ENCODE data around the gene INTS15. TPM values are rescaled to one million over a fixed set of nuclear protein-coding genes. Genes with fewer than 3 reads are reported as not detected.

Gene INTS15
- total RNA-seq, 1 donor from 2014 or later: 37.6 TPM

DNA sequence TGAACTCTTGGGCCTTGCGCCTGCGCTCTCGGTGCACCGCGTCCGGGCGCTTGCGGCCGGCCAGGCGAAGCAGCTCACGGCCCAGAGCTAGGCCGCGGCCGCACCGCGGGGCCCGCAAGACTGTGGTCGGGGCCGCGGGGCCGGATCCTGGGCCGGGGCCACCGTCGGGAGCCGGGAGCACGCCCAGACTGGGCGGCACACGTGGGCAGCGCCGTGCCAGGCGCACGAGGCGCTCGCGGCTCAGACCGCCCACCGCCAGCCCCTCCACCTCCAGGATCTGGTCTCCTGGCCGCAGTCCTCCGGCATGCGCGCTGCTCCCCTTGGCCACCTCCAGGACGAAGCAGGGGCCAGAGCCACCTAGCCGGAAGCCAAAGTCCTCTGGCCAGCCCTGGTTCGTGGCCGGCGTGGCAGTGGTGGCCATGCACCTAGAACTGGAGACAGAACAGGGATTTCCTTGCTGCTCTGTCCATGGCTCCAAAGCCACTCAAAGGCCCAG is 38.8 kb upstream of the INTS15 start, which contains the start of gene GRID2IP:
TSS of gene GRID2IP (minus strand) at position 446 of the 496 bp plus-strand sequence. CDS start at position 421, 25 bp downstream.
- no peak for DNase-seq
- Histone ChIP-seq H3K36me3 (no peaks in the 10 kb centered on the region), H3K27me3 (no peaks in the 10 kb centered on the region), H3K4me3 (no peak within 1 kb of the TSS), H3K4me1 (no peaks in the 10 kb centered on the region), H3K9me3 (no peaks in the 10 kb centered on the region), H3K27ac (no peak within 1 kb of the TSS)
- TF ChIP-seq, protein P1, sequence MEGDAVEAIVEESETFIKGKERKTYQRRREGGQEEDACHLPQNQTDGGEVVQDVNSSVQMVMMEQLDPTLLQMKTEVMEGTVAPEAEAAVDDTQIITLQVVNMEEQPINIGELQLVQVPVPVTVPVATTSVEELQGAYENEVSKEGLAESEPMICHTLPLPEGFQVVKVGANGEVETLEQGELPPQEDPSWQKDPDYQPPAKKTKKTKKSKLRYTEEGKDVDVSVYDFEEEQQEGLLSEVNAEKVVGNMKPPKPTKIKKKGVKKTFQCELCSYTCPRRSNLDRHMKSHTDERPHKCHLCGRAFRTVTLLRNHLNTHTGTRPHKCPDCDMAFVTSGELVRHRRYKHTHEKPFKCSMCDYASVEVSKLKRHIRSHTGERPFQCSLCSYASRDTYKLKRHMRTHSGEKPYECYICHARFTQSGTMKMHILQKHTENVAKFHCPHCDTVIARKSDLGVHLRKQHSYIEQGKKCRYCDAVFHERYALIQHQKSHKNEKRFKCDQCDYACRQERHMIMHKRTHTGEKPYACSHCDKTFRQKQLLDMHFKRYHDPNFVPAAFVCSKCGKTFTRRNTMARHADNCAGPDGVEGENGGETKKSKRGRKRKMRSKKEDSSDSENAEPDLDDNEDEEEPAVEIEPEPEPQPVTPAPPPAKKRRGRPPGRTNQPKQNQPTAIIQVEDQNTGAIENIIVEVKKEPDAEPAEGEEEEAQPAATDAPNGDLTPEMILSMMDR (IDR thresholded peaks at IDR 0.05): no peak
- intact Hi-C loops (cut with DNase I): no loop called here
- ATAC-seq: peak; percentile 27

DNA sequence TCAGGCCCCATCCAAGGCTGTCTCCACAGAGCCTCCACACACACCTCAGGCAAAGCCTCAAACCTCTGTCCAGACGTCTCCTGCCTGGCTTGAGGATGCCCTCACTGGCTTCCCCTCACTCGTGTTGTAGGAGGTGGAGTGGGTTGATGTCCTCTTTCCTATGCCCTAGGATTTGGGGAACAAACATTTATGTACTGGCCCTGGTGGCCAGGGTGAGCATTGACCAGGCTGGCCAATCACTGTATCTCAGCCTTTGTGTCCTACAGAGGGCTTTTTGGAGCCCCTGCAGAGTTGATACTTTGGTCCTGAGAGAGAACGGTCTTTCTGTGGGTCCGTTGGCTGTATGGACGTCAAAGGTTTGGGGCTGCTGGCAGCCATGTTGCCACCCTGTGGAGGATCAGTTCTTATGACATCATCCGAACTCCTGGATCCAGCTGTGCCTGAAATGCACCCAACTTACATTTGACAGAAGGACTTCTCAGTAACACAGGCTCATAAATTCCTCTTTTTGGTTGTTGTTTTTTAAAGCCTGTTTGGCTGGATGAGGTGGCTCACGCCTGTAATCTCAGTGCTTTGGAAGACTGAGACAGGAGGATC is 36.3 kb upstream of the INTS15 start:
- Histone ChIP-seq H3K27ac (no peak overlapping the region), H3K36me3 (no peaks in the 10 kb centered on the region), H3K27me3 (no peaks in the 10 kb centered on the region), H3K9me3 (no peaks in the 10 kb centered on the region), H3K4me1 (no peaks in the 10 kb centered on the region), H3K4me3 (no peak overlapping the region)
- TF ChIP-seq, protein P1 (IDR thresholded peaks at IDR 0.05): peak; percentile 10
- DNase-seq: no peak
- intact Hi-C loops (cut with DNase I): no loop called here
- ATAC-seq: peak; percentile 65

DNA sequence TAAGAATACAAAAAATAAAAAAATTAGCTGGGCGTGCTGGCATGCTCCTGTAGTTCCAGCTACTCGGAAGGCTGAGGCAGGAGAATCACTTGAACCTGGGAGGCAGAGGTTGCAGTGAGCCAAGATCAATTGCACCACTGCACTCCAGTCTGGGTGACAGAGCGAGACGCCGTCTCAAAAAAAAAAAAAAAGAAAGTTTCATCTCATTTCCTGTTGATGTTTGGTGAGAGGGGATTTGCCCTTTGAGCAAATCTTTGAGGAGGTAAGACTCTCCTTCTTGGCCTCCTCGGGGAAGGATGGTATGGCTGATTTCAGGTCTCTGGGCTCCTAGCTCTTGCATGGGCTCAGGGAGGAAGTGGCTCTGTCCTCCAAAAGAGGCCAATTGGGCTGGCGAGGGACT is 35.0 kb upstream of the INTS15 start:
- ATAC-seq: no peak
- no peaks in the 10 kb centered on the region for H3K9me3 ChIP-seq
- intact Hi-C loops (cut with DNase I): no loop called here
- TF ChIP-seq, protein P1 (IDR thresholded peaks at IDR 0.05): no peak
- no peaks in the 10 kb centered on the region for H3K36me3 ChIP-seq
- H3K27me3 ChIP-seq: no peaks in the 10 kb centered on the region
- H3K4me3 ChIP-seq: no peak overlapping the region
- no peak overlapping the region for H3K27ac ChIP-seq
- no peaks in the 10 kb centered on the region for H3K4me1 ChIP-seq
- DNase-seq: no peak

DNA sequence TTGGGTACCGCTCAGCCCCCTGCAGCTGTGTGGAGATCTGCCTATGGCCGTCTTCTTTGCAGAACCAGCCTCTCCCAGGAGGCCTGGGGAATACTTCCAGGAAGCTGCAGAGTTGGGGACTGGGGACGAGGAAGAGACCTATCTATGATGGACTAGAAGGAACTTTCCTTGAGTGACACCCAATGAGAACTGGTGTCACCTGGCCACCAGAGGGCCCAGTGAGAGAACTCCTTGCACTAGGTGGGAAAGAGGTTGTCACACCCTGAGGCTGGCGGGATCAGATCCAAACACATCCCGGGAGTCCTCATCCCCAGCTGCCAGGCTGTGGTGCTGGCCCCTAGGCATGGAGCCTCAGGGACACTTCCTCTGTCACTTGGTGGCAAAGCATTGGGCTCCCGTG is 33.6 kb upstream of the INTS15 start:
- Histone ChIP-seq H3K27me3 (no peaks in the 10 kb centered on the region), H3K4me1 (no peaks in the 10 kb centered on the region), H3K27ac (no peak overlapping the region), H3K4me3 (no peak overlapping the region), H3K9me3 (no peaks in the 10 kb centered on the region), H3K36me3 (no peaks in the 10 kb centered on the region)
- TF ChIP-seq, protein P1 (IDR thresholded peaks at IDR 0.05): peak; percentile 6
- DNase-seq (no peak), ATAC-seq (no peak)
- intact Hi-C loops (cut with DNase I): no loop called here

DNA sequence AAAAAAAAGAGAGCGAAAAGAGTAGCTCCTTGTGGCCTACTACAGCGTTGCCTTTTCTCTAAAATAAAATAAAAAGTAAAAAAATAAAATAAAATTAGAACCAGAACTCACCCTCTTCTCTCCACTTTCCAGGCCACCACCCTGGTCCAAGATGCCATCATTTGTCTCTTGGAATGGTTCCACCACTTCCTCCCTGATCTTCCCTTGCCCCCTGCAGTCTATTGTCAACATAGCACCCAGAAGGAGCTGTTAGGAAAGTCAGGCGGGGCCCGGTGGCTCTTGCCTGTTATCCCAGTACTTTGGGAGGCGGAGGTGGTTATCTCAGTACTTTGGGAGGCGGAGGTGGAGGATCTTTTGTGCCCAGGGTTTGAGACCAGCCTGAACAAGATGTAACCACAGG is 31.0 kb upstream of the INTS15 start:
- H3K4me3 ChIP-seq: no peak overlapping the region
- H3K4me1 ChIP-seq: no peaks in the 10 kb centered on the region
- no peak overlapping the region for H3K27ac ChIP-seq
- intact Hi-C loops (cut with DNase I): no loop called here
- ATAC-seq: peak; percentile 72
- H3K9me3 ChIP-seq: no peaks in the 10 kb centered on the region
- H3K27me3 ChIP-seq: no peaks in the 10 kb centered on the region
- TF ChIP-seq, protein P1 (IDR thresholded peaks at IDR 0.05): peak; percentile 25
- H3K36me3 ChIP-seq: no peaks in the 10 kb centered on the region
- no peak for DNase-seq

Data from upper lobe of right lung (tissue), 1 donor.